Measurements from ENCODE around the gene SLC4A1AP.

DNA sequence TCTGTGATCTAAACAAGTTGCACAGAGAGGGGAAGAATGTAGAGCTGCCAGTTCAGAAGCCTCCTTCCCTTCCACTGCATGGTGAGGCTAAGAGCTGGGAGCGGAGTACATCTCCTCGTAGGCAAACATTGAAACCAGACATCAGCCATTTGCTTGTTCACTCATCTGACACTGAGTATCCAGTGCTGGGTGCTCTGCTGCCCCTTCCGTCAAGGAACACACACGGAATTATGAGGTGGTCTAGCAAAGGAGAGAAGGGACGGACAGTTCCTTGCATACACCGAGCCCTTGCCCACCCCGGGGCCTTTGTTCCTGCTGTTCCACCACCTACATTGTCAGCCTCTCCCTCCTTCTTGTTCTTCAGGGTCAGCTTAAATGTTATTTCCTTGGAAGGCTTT, 44.6 kb downstream of the SLC4A1AP start:
- TF ChIP-seq CTCF (conservative IDR thresholded peaks at IDR 0.05; ENCODE audit: low read depth, low read length) (no peak), EZH2 (IDR thresholded peaks at IDR 0.05; ENCODE audit: borderline replicate concordance, low read depth, low read length, poor library complexity, severe bottlenecking) (no peak)

Measured in A673 (cell line).